CD4-positive, alpha-beta T cell (primary cell): ENCODE measurements around the gene TOLLIP. TPM values are rescaled to one million over a fixed set of nuclear protein-coding genes. Genes with fewer than 3 reads are reported as not detected.
"Not testable (repeated sequence)": the region's sequence is repeated elsewhere in the genome, so short reads cannot be mapped to it uniquely, and the experiment has no call there.

ENCODE experiments used
- ATAC-seq: fragments of 200-7000 bp; cut with Tn5 transposase; one replicate; pipeline ENCODE4 v1.10.0; 2022; ENCODE audit warnings: mild to moderate bottlenecking; ENCODE audit not compliant: poor library complexity
- CTCF ChIA-PET: fragments of 350-600 bp; sonication (Branson Sonifier 250); formaldehyde crosslinking; loops from one replicate; lab custom pipeline; 2021; ENCODE audit warnings: antibody characterized with exemption, inconsistent platforms; lab: Charles Lee
- POLR2A ChIA-PET: fragments of 350-600 bp; sonication (Branson Sonifier 250); formaldehyde crosslinking; loops from one replicate; lab custom pipeline; 2021; ENCODE audit warnings: antibody characterized with exemption, inconsistent platforms; lab: Charles Lee
- DNase-seq, 14 experiments: peaks; one replicate each; pipeline ENCODE4 v3.0.0-alpha.2; 2013 to 2020; ENCODE audit warnings: mixed read lengths in 2 of 14
- H3K27ac ChIP-seq, 2 donors: one replicate each; pipeline versions ENCODE4 v1.5.1 to v1.7.0; 2013; ENCODE audit warnings: low read length in 2 of 2, low read depth in 1 of 2, mild to moderate bottlenecking in 1 of 2
- H3K27me3 ChIP-seq, 2 experiments: 1 replicate in 1 of 2; 2 replicates in 1 of 2; pipeline versions ENCODE4 v1.6.1 to v1.7.0; 2013; ENCODE audit warnings: low read length in 2 of 2, control low read depth in 1 of 2, mild to moderate bottlenecking in 1 of 2, moderate library complexity in 1 of 2; ENCODE audit not compliant: insufficient read depth in 2 of 2, control insufficient read depth in 1 of 2
- H3K36me3 ChIP-seq: one replicate; pipeline ENCODE4 v1.6.1; 2013; ENCODE audit warnings: low read length, control low read depth; ENCODE audit not compliant: insufficient read depth
- H3K4me1 ChIP-seq: one replicate; pipeline ENCODE4 v1.6.1; 2013; ENCODE audit warnings: low read length, control low read depth; ENCODE audit not compliant: insufficient read depth
- H3K4me3 ChIP-seq: one replicate; pipeline ENCODE4 v1.5.1; 2013; ENCODE audit warnings: mild to moderate bottlenecking, low read length, moderate library complexity
- H3K9me3 ChIP-seq, 2 experiments: 1 replicate in 1 of 2; 2 replicates in 1 of 2; pipeline versions ENCODE4 v1.6.1 to v1.7.0; 2013; ENCODE audit warnings: low read length in 2 of 2, mild to moderate bottlenecking in 2 of 2, control low read depth in 1 of 2, moderate library complexity in 1 of 2; ENCODE audit not compliant: control insufficient read depth in 1 of 2, insufficient read depth in 1 of 2
- H3K27ac Mint-ChIP-seq: one replicate; pipeline ENCODE4 v1.8.0; 2020; ENCODE audit warnings: mixed read lengths
- H3K27me3 Mint-ChIP-seq: one replicate; pipeline ENCODE4 v1.8.0; 2021; ENCODE audit warnings: mixed read lengths
- H3K36me3 Mint-ChIP-seq: one replicate; pipeline ENCODE4 v1.8.0; 2021; ENCODE audit warnings: low read depth, mixed read lengths
- H3K4me1 Mint-ChIP-seq: one replicate; pipeline ENCODE4 v1.8.0; 2021; ENCODE audit warnings: low read depth, mixed read lengths
- H3K4me3 Mint-ChIP-seq: one replicate; pipeline ENCODE4 v1.8.0; 2020; ENCODE audit warnings: mild to moderate bottlenecking, mixed read lengths
- H3K9me3 Mint-ChIP-seq: one replicate; pipeline ENCODE4 v1.8.0; 2020; ENCODE audit warnings: mixed read lengths
- intact Hi-C, 2 experiments: fragments of 100-400 bp; cut with DNase I in 1 of 2; cut with micrococcal nuclease in 1 of 2; formaldehyde crosslinking; loops; one replicate each; pipeline versions ENCODE4 v1.15.1 to v1.9.0; 2023 to 2025; cut with DNase I, micrococcal nuclease
- polyA plus RNA-seq, 2 donors: library from polyadenylated mRNA; unstranded; fragments of 120-200 nt; gene quantifications; one replicate each; pipeline ENCODE4 v1.2.1, GENCODE V29; 2013
- total RNA-seq, 174 experiments: library from RNA in 2 of 174; stranded (reverse) in 2 of 174; gene quantifications; one replicate each; pipeline ENCODE4 v1.2.3 and lab custom pipeline; 2021 to 2026
- TF ChIP-seq, protein P1 (sequence below): fragments of 200-600 bp; IDR thresholded peaks from one replicate; pipeline ENCODE4 v1.8.0; 2022; ENCODE audit warnings: antibody characterized with exemption, mild to moderate bottlenecking

Gene TOLLIP
- total RNA-seq (10 to 100 TPM; 38.9 to 41.0 TPM), total RNA-seq (lab: John Stamatoyannopoulos, UW) (18.5 to 75.3 (median 41.3) reads per million in 172 experiments)
- polyA plus RNA-seq (2013, experiment 1 of 2): 21.1 TPM
- polyA plus RNA-seq (2013, experiment 2 of 2): 22.3 TPM

DNA sequence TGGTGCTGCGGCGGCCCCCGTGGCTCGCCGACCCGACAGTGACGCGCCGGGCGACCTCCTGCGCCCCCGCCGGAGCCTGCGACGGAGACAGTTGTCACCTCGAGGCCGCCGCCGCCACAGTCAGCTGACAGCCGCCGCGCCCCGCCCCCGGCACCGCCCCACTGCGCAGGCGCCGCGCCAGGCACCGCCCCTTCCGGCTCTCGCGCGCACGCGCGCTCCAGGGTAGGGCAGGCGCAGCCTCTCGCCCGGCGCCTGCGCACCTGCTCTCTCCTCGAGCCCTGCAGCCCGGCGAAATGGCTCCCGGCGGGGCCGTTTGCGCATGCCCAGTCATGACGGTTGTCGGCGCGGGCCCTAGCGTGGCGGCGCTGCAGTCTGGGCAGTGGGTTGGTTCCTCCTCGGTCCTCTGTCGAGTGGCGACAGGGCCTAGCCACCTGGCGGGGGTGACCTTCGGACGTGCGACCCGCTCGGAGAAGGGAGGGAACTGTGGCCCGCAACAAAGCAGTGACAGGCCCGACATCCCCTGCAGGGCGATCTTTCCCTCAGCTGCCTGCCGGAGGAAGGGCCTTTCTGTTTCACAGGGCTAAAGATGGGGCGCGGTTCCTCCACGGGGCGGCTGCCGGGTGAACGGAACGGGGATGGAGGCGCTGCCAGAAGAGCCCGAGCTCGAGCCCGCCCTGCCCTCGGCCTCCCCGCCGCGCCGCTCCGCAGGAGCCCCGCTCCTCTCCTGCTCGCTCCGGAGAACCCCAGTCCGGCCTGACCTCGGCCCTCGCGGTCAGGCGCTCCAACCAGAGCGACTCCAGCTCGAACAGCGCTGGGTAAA lies at the start of gene TOLLIP:
Gene TOLLIP (minus strand): TSS at position 135 of the 820 bp plus-strand sequence. CDS start 134 bp downstream, at position 1.
- ATAC-seq: peak; percentile 81
- POLR2A ChIA-PET: interaction anchor here (0.9 to 2.2 kb wide), 11 partner anchors 10 to 81 kb away, joined by 3 to 21 read pairs (median 4); partner anchors contain the start of gene BRSK2
- CTCF ChIA-PET: interaction anchor here (0.6 kb wide), 1 partner anchor 9 kb away, joined by 4 read pairs; no protein-coding TSS in a partner anchor
- peak within 1 kb of the TSS; percentile 87 for H3K4me3 Mint-ChIP-seq
- intact Hi-C loops: loop anchor here (1.0 to 5.0 kb wide), 6 partner anchors 26 to 462 kb away; partner anchors contain the start of genes BRSK2 (in 1 of the 2) and DUSP8 (in 1 of the 2)
- peak within 1 kb of the TSS; percentile 82 to 90 for H3K27ac ChIP-seq
- H3K4me1 Mint-ChIP-seq: peaks cover 49% of the 10 kb centered on the region
- H3K9me3 Mint-ChIP-seq: no peaks in the 10 kb centered on the region
- TF ChIP-seq, protein P1, sequence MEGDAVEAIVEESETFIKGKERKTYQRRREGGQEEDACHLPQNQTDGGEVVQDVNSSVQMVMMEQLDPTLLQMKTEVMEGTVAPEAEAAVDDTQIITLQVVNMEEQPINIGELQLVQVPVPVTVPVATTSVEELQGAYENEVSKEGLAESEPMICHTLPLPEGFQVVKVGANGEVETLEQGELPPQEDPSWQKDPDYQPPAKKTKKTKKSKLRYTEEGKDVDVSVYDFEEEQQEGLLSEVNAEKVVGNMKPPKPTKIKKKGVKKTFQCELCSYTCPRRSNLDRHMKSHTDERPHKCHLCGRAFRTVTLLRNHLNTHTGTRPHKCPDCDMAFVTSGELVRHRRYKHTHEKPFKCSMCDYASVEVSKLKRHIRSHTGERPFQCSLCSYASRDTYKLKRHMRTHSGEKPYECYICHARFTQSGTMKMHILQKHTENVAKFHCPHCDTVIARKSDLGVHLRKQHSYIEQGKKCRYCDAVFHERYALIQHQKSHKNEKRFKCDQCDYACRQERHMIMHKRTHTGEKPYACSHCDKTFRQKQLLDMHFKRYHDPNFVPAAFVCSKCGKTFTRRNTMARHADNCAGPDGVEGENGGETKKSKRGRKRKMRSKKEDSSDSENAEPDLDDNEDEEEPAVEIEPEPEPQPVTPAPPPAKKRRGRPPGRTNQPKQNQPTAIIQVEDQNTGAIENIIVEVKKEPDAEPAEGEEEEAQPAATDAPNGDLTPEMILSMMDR: peak; percentile 27
- no peaks in the 10 kb centered on the region for H3K9me3 ChIP-seq
- peaks cover 5% of the 10 kb centered on the region for H3K36me3 Mint-ChIP-seq
- no peaks in the 10 kb centered on the region for H3K27me3 ChIP-seq
- H3K27me3 Mint-ChIP-seq: no peaks in the 10 kb centered on the region
- H3K4me1 ChIP-seq: peaks cover 58% of the 10 kb centered on the region
- peaks cover 8% of the 10 kb centered on the region for H3K36me3 ChIP-seq
- peak within 1 kb of the TSS; percentile 86 for H3K27ac Mint-ChIP-seq
- peak within 1 kb of the TSS; percentile 85 for H3K4me3 ChIP-seq
- peak; percentile 93 to 99 (median 98) for DNase-seq

DNA sequence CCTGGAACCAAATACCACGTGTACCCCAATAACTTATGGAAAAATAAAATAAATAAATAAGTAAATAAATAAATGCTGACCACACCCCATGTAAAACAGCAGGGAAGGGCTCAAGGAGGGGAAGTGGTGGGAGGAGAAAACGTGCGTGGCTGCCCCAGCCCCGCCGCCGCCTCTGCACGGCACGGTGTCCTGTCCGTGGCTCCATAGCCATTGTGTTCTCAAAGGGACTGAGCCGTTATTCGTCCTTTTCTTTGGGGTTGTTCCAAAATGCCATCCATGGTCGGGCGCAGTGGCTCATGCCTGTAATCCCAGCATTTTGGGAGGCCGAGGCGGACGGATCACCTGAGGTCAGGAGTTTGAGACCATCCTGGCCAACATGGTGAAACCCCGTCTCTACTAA lies 49.5 kb upstream of the TOLLIP start:
- H3K36me3 Mint-ChIP-seq, H3K27me3 ChIP-seq, intact Hi-C loops, H3K4me1 Mint-ChIP-seq, H3K9me3 ChIP-seq, H3K4me3 Mint-ChIP-seq, POLR2A ChIA-PET, H3K27ac ChIP-seq, ATAC-seq, H3K4me3 ChIP-seq, DNase-seq, H3K36me3 ChIP-seq, H3K4me1 ChIP-seq, CTCF ChIA-PET, H3K27ac Mint-ChIP-seq, H3K9me3 Mint-ChIP-seq: not testable (repeated sequence)
- H3K27me3 Mint-ChIP-seq: peaks cover 11% of the 10 kb centered on the region

DNA sequence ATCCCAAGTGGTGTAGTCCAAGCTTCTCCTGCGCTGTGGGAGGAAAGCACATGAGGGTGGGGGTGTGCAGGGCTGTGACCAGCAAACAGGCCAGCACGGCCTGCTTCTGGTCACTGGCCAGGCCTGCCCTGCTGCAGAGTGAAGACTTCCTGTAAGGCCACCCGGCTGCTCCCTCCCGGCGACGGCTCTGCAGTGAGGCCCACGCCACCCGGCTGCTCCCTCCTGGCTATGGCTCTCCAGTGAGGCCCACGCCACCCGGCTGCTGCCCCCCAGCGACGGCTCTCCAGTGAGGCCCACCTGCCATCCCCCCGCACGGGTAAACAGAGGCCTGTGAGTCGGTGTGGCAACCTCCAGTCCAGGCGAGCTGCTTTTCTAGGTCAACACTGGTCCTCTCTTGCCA lies 48.9 kb upstream of the TOLLIP start:
- POLR2A ChIA-PET: no interaction called here

More for the DNA sequence above, 48.9 kb upstream of the TOLLIP start:
- Mint-ChIP-seq H3K36me3 (no peaks in the 10 kb centered on the region), H3K9me3 (no peaks in the 10 kb centered on the region), H3K27ac (no peak overlapping the region), H3K4me1 (no peaks in the 10 kb centered on the region), H3K4me3 (no peak overlapping the region), H3K27me3 (peaks cover 11% of the 10 kb centered on the region)
- intact Hi-C loops: no loop called here
- Histone ChIP-seq H3K27me3 (no peaks in the 10 kb centered on the region), H3K9me3 (peaks cover 0 to 5% of the 10 kb centered on the region in 2 experiments), H3K27ac (no peak overlapping the region), H3K36me3 (no peaks in the 10 kb centered on the region), H3K4me1 (no peaks in the 10 kb centered on the region), H3K4me3 (no peak overlapping the region)
- CTCF ChIA-PET: no interaction called here
- DNase-seq (no peak), ATAC-seq (no peak)
- TF ChIP-seq, protein P1: no peak
